Right lobe of liver (tissue), 6 donors: ENCODE measurements around the gene OAF. TPM values are rescaled to one million over a fixed set of nuclear protein-coding genes. Genes with fewer than 3 reads are reported as not detected.

ENCODE experiments used
- ATAC-seq, 4 donors: fragments of 200-7000 bp; cut with Tn5 transposase; one replicate each; pipeline ENCODE4 v1.9.1; 2020; ENCODE audit warnings: mild to moderate bottlenecking in 4 of 4, moderate library complexity in 4 of 4
- DNase-seq, 3 donors: peaks; one replicate each; pipeline ENCODE4 v3.0.0-alpha.2; 2020
- H3K27ac ChIP-seq, 3 donors: fragments of 200-600 bp; one replicate each; pipeline ENCODE4 v1.8.0; 2022
- H3K27me3 ChIP-seq, 2 donors: fragments of 200-600 bp; one replicate each; pipeline ENCODE4 v1.8.0; 2022
- H3K36me3 ChIP-seq, 4 donors: fragments of 200-600 bp; sonication (generic) in 1 of 4; one replicate each; pipeline versions ENCODE4 v1.5.1 to v1.8.0; 2017 to 2022; ENCODE audit warnings: control low read depth in 1 of 4
- H3K4me1 ChIP-seq, 4 donors: fragments of 200-600 bp; sonication (generic) in 1 of 4; one replicate each; pipeline versions ENCODE4 v1.5.1 to v1.8.0; 2017 to 2022; ENCODE audit warnings: control low read depth in 1 of 4
- H3K4me3 ChIP-seq, 3 donors: fragments of 200-600 bp; one replicate each; pipeline ENCODE4 v1.8.0; 2022
- H3K9me3 ChIP-seq, 4 donors: fragments of 200-600 bp; sonication (generic) in 1 of 4; one replicate each; pipeline versions ENCODE4 v1.5.1 to v1.8.0; 2017 to 2022; ENCODE audit warnings: control low read depth in 1 of 4
- POLR2A ChIP-seq: fragments of 450-650 bp; IDR thresholded peaks from one replicate; pipeline ENCODE4 v1.6.1; 2017; ENCODE audit warnings: antibody characterized with exemption, mild to moderate bottlenecking
- WGBS: methylation state at CpG from one replicate; pipeline ENCODE4 v1.1.6; 2018; ENCODE audit warnings: low coverage, low lambda C conversion rate; ENCODE audit not compliant: insufficient coverage; ENCODE audit errors: missing lambda C conversion rate; 5-methylcytosine and 5-hydroxymethylcytosine counted together
- intact Hi-C, 2 donors: fragments of 100-400 bp; cut with DNase I; formaldehyde crosslinking; loops; one replicate each; pipeline versions ENCODE4 v1.11.2 to v1.14.1; 2022
- total RNA-seq, 6 experiments: library from RNA; depleted of rRNA in 2 of 6; stranded (reverse); fragments of >200 nt in 2 of 6; fragmentation: NEBNext Ultra II Directional in 3 of 6; extraction: Animal tissue kit (Norgen Biotek cat#: 25700) in 3 of 6; gene quantifications; one replicate each; pipeline versions ENCODE4 v1.1.0 to v1.2.4, GENCODE V29; 2016 to 2023
- TF ChIP-seq, protein P1 (sequence below), 4 donors: fragments of 200-600 bp in 3 of 4; fragments of 450-650 bp in 1 of 4; IDR thresholded peaks; one replicate each; pipeline versions ENCODE4 v1.5.1 to v1.8.0; 2016 to 2022; ENCODE audit warnings: antibody characterized with exemption in 4 of 4, mild to moderate bottlenecking in 2 of 4
- donor health status: DM: no; HTN: yes; CAD: no.
- donor health status: DM: no; HTN: no; CAD: no.
- donor health status: DM: no; HTN: no; CAD: no.
- donor health status: DM: no; HTN: yes; CAD: no.
- donor health status: DM: no; HTN: yes; CAD: no.

OAF gene
- total RNA-seq, 6 experiments from 2014 or later: 199 to 271 (median 220) TPM

DNA sequence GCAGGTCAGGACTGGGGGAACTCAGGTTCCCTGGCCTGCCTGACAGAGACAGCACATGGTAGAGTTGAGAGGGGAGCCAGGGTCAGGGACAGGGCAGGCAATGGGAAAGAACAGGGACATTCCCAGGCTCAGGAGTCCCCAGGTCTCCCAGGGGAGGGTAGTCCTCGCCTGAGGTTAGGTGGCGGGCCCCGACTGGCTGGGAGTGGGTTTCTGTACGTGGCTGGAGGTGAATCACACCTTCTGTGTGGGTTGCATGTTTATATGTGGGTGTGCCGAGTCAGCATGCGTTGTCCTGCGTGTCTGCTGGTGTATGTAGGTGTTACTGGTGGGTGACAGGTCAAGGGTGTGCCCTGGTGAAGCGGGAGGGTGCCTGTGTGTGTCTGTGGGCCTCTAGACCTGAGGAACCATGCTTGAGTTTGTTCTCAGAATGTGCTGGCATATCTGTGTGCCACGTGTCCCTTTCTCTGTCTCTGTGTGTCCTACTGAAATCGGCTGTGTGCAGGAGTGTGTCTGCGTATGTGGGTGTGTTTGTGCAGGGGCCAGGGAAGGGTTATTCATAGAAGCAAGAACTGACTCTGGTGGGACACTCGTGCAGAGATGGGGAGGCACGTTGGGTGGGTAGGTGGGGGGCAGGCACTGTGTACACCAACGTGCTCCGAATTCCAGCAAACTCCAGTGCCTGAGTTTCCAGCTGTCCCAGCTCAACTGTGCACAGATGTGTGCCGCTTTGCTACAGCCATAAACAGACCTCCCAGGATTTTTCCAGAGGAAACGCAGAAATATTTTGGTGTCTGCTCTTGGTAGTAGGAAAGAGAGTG is 23.8 kb upstream of the OAF start:
- Histone ChIP-seq H3K4me1 (peaks cover 0 to 69% (median 28%) of the 10 kb centered on the region in 4 donors), H3K27me3 (no peaks in the 10 kb centered on the region), H3K27ac (peak overlapping the region; percentile 79 to 85 (median 80)), H3K4me3 (peak overlapping the region in 1 of 3 donors; percentile 6), H3K36me3 (no peaks in the 10 kb centered on the region), H3K9me3 (no peaks in the 10 kb centered on the region)
- TF ChIP-seq, protein P1, sequence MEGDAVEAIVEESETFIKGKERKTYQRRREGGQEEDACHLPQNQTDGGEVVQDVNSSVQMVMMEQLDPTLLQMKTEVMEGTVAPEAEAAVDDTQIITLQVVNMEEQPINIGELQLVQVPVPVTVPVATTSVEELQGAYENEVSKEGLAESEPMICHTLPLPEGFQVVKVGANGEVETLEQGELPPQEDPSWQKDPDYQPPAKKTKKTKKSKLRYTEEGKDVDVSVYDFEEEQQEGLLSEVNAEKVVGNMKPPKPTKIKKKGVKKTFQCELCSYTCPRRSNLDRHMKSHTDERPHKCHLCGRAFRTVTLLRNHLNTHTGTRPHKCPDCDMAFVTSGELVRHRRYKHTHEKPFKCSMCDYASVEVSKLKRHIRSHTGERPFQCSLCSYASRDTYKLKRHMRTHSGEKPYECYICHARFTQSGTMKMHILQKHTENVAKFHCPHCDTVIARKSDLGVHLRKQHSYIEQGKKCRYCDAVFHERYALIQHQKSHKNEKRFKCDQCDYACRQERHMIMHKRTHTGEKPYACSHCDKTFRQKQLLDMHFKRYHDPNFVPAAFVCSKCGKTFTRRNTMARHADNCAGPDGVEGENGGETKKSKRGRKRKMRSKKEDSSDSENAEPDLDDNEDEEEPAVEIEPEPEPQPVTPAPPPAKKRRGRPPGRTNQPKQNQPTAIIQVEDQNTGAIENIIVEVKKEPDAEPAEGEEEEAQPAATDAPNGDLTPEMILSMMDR (IDR thresholded peaks at IDR 0.05): no peak
- TF ChIP-seq POLR2A: peak; percentile 27
- intact Hi-C loops: no loop called here
- ATAC-seq (peak; percentile 26 to 56 (median 32)), DNase-seq (peak in 2 of 3 donors; percentile 72 to 79)
- WGBS: 22% methylated on average over 10 of the region's 17 CpGs

DNA sequence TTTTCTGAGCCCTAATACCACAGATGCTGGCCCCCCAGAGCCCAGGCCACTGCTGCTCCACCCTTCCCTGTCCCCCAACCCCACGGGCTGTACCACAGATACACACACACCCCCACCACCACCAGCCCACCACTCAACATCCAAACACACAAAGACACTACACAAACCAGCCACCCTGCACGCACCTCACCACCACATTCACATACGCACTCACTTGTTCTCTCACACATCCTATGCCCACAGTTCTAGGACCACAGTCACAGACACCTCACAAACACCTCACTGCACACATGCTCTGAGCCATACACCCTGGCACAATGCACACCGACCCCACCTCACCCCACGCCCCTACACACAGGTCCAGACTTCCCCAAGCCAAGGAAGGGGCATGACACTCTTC is 22.5 kb upstream of the OAF start:
- peak overlapping the region in 2 of 3 donors; percentile 80 to 85 for H3K27ac ChIP-seq
- ATAC-seq (no peak), DNase-seq (peak in 1 of 3 donors; percentile 33)
- no peaks in the 10 kb centered on the region for H3K36me3 ChIP-seq
- H3K4me1 ChIP-seq: peaks cover 0 to 66% (median 30%) of the 10 kb centered on the region in 4 donors
- 83% methylated on average over 1 of the region's 5 CpGs for WGBS
- H3K9me3 ChIP-seq: no peaks in the 10 kb centered on the region
- no peak for TF ChIP-seq POLR2A
- TF ChIP-seq, protein P1 (IDR thresholded peaks at IDR 0.05): no peak
- no peaks in the 10 kb centered on the region for H3K27me3 ChIP-seq
- H3K4me3 ChIP-seq: no peak overlapping the region
- intact Hi-C loops: no loop called here

DNA sequence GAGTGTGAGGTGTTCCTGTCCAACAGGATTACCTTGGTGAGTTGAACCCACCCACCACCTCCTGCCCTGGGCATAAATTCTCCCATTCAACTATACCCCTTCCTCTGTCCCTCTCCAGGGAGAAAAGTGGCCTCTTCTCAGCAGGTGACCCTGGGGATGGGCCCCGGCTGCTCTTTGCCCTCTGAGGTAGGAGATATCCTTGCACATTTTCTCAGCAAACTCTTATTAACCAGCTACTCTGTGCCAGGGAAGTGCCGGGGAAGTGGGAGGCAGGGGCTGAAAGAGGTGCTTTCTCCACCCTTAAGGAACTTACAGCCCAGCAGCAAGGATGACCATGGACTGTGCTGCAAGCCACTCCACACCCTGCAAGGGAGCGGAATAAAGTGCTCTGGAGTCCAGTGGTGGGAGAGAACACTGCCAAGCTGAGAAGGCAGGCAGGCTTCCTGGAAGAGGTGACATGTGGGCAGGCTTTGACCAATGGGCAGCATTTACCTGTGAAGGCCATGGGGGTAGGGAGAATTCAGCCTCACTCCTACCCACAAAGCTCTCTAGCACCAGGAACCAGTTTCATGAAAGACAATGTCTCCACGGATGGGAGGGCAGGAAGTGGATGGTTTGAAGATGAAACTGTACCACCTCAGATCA is 21.9 kb upstream of the OAF start:
- 80% methylated on average over 3 of the region's 4 CpGs for WGBS
- DNase-seq: no peak

DNA sequence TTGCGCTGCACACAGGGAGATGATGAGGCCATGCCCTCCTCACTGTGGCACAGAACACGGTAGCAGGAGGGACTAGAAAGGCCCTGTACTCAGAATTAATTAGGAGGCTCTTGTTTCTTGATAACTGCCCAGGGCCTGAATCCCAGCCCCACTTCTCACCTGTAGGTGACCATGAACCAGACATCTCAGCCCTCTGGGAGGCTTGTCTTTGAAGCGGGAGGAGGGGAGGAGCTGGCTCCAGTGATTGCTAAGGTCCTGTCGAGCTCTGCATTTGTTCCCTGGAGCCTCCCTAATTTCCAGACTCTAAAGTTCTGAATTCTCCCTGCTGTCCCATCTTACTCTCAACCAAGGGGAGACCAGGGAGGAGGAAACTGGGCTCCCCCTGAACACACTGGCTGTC is 19.8 kb upstream of the OAF start:
- no peaks in the 10 kb centered on the region for H3K36me3 ChIP-seq
- TF ChIP-seq, protein P1 (IDR thresholded peaks at IDR 0.05): no peak
- TF ChIP-seq POLR2A: no peak
- no peak overlapping the region for H3K4me3 ChIP-seq
- no peaks in the 10 kb centered on the region for H3K27me3 ChIP-seq
- peaks cover 0 to 56% (median 24%) of the 10 kb centered on the region in 4 donors for H3K4me1 ChIP-seq
- WGBS: 81% methylated on average over 3 of the region's 4 CpGs
- H3K27ac ChIP-seq: no peak overlapping the region
- H3K9me3 ChIP-seq: no peaks in the 10 kb centered on the region
- no peak for DNase-seq
- ATAC-seq: no peak
- intact Hi-C loops: no loop called here

More for the DNA sequence above, 21.9 kb upstream of the OAF start:
- no peak for ATAC-seq
- peaks cover 0 to 65% (median 30%) of the 10 kb centered on the region in 4 donors for H3K4me1 ChIP-seq
- no peaks in the 10 kb centered on the region for H3K9me3 ChIP-seq
- no peak overlapping the region for H3K27ac ChIP-seq
- H3K36me3 ChIP-seq: no peaks in the 10 kb centered on the region
- H3K4me3 ChIP-seq: no peak overlapping the region
- no peaks in the 10 kb centered on the region for H3K27me3 ChIP-seq
- intact Hi-C loops: no loop called here
- no peak for TF ChIP-seq POLR2A
- TF ChIP-seq, protein P1 (IDR thresholded peaks at IDR 0.05): no peak
